ENCODE results near the gene MX2.

Gene MX2

DNA sequence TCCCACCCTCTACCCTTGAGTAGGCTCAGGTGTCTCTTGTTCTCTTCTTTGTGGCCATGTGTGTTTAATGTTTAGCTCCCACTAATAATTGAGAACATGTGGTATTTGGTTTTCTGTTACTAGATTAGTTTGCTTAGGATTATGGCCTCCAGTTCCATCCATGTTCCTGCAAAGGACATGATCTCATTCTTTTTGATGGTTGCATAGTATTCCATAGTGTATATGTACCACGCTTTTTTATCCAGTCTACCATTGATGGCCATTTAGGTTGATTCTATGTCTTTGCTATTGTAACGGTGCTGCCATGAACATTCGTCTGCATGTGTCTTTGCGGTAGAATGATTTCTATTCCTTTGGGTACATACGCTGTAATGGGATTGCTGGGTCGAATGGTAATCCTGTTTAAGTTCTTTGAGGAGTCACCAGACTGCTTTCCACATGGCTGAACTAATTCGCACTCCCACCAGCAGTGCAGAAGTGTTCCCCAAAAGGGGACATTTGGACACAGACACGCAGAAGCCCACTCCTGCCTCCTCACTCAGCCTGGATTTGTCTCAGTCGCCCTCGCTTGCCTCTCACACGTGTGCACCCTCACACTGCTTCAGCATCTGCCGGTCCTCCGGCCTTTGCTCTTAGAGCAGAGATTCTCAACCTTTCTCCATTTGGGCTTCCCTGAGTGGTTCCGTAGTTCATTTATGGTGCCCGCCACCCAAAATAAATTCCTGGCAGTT lies 3.7 kb downstream of the MX2 start:
- no peak overlapping the region for H3K4me3 ChIP-seq (replicated peaks; ENCODE audit: low read depth, low read length)
- DNase-seq (ENCODE audit: extremely low read depth, low read depth), result no peak
- TF ChIP-seq, protein P1, sequence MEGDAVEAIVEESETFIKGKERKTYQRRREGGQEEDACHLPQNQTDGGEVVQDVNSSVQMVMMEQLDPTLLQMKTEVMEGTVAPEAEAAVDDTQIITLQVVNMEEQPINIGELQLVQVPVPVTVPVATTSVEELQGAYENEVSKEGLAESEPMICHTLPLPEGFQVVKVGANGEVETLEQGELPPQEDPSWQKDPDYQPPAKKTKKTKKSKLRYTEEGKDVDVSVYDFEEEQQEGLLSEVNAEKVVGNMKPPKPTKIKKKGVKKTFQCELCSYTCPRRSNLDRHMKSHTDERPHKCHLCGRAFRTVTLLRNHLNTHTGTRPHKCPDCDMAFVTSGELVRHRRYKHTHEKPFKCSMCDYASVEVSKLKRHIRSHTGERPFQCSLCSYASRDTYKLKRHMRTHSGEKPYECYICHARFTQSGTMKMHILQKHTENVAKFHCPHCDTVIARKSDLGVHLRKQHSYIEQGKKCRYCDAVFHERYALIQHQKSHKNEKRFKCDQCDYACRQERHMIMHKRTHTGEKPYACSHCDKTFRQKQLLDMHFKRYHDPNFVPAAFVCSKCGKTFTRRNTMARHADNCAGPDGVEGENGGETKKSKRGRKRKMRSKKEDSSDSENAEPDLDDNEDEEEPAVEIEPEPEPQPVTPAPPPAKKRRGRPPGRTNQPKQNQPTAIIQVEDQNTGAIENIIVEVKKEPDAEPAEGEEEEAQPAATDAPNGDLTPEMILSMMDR (IDR thresholded peaks at IDR 0.05; ENCODE audit: low read depth, low read length, missing control alignments), result no peak

DNA sequence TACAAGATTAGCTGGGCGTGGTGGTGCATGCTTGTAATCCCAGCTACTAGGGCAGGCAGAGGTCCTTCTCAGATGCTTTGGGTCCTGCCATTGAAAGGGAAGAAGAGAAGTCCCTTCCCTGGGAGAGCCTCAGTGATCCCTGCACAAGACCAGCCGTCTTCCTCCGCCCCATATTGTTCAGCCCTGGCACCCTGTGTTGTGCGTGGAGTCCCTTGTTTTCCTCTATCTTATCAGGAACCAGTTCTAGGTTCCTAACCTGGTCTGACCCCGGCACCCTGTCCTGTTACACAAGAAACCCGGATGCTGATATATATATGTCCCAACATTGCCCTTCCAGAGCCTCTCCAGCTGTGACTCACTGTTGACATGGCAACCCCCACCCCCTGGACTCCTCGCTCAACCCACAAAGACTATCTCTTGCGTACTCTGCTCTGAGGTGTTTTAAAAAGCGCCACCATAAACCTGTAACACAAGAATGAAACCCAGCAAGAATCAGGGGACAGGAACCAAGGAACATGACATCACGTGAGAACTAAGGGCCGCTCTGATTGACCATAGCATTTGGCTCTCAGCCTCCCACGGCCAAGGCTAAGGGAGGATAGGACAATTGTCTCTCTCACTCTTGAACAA lies 4.8 kb downstream of the MX2 start:
- TF ChIP-seq, protein P1 (IDR thresholded peaks at IDR 0.05; ENCODE audit: low read depth, low read length, missing control alignments), result no peak
- DNase-seq (ENCODE audit: extremely low read depth, low read depth), result no peak
- H3K4me3 ChIP-seq (replicated peaks; ENCODE audit: low read depth, low read length), result no peak overlapping the region

DNA sequence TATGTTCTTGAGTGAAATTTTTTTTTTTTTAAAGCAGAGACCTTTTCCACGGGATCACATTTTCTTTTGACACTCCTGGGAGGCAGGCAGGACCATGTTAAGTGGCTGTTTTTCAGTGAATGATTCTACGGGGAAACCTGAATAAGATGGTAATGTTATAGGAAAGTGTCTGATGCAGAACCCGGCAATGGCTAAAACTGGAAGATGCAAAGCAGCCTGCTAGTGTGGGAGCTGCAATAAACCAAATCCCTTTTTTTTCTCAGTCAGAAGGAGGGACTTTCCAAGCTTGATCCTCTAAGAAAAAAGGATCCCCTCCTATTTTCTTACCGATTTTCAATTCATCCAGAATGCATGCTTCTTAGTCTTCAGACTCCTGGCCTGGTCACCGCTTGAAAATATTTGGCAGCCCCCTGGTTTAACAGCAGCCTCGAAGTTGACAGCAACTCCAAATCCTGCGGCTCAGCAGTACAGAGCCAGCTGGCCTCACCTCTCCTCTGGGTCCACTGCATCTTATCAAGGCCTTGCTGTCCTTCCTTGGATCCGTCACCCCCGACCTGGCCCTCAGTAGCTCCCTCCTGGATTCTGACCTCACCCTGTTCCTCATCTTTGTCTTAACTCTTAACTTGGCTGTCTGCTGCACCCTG lies 5.6 kb downstream of the MX2 start:
- no peak for DNase-seq (ENCODE audit: extremely low read depth, low read depth)
- H3K4me3 ChIP-seq (replicated peaks; ENCODE audit: low read depth, low read length), result no peak overlapping the region
- TF ChIP-seq, protein P1 (IDR thresholded peaks at IDR 0.05; ENCODE audit: low read depth, low read length, missing control alignments), result no peak

DNA sequence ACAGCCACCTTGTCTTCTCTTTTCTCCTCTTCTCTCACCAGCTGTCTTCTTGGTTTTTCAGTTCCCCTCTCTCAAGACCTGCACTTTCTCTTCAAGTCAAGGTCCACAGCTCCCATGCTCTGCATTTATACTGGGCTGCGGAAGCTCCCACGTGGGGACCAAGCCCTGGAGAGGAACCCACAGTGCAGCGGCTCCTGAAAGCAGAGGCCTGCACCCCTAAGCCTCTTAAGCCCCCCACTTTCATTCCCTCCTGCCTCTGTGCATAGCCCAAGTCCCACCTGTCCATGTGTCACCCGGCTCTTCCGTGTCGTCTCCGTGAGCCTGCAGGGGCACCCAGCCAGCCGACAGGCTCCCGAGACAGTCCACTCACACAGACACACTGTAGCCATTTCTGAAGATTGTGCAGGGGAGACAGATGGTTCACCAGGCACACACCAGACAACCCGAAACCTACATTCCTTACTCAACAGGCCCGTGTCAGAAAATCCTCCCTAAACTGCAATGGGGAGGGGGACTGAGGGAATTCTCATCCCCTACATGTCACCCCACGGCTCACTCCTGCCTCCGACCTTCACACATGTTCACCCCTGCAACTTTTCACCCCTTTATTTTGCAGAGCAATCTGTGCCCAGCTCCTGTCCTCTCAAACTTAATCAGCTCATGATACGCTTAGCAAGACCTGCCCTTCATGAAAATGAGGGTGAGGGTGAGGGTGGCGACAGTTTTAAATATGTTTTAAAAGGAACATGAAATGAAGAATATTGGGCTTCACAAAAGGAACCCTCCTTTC lies 6.3 kb downstream of the MX2 start:
- no peak overlapping the region for H3K4me3 ChIP-seq (replicated peaks; ENCODE audit: low read depth, low read length)
- no peak for DNase-seq (ENCODE audit: extremely low read depth, low read depth)
- TF ChIP-seq, protein P1 (IDR thresholded peaks at IDR 0.05; ENCODE audit: low read depth, low read length, missing control alignments), result no peak

DNA sequence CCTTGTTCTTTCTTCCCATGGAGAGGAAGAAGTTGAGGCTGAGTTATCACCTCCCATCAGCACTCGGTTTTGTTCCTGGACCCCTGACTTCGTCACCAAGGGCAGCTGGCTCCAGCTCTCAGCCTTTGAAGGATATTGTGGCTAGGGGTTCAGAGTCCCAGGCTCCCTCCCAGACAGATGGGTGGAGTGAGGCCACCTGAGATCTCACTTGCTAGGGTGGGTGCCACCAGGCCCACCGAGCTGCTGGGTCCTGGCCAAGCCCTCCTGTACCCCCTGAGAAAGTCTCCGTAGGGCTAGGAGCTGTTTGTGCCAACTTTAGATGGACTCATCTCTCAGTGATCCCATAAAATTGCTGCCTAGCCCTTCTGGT lies 6.9 kb downstream of the MX2 start:
- DNase-seq (ENCODE audit: extremely low read depth, low read depth), result no peak
- TF ChIP-seq, protein P1 (IDR thresholded peaks at IDR 0.05; ENCODE audit: low read depth, low read length, missing control alignments), result no peak
- H3K4me3 ChIP-seq (replicated peaks; ENCODE audit: low read depth, low read length), result no peak overlapping the region

DNA sequence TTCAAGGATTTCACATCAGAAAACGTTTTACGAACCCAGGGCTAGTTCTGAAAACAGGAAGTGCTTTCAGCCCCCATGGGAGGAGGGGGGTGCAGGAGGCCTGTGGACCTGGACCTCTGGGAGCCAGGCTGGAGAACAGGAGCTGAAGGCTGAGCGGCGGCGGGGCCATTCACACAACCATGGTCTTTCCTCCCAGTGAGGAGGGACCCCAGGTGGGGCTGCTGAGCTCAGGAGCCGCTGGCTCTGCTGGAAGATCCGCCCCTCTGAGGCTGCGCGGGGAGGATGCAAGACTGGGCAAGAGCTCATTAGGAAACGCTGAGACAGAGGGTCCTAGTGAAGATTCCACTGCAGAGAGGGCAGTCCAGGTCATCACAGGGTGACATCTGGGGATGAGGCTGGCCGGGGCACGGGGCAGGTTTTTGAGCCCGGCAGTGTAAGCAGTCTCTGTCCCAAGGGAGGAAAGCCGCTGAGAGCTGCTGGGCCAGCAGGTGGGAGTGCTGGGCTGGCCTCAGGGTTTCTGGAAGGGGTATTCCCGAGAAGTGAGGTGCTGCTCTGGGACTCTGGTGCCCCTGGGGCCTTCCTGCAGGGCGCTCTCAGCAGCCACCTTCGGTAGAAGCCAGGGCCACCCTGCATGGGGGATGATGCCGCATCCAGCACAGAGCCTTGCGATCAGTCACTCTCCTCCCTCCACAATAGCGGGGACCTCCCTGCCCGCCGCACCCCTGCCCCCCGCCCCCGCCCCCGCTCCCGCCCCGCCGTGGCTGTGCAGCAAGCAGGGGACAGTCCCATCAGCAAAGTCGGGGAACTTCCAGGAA lies 7.5 kb downstream of the MX2 start:
- DNase-seq (ENCODE audit: extremely low read depth, low read depth), result no peak
- TF ChIP-seq, protein P1 (IDR thresholded peaks at IDR 0.05; ENCODE audit: low read depth, low read length, missing control alignments), result no peak

More for the DNA sequence above, 7.5 kb downstream of the MX2 start:
- H3K4me3 ChIP-seq (replicated peaks; ENCODE audit: low read depth, low read length), result no peak overlapping the region
